Mesendoderm (in vitro differentiated cells): Measurements from ENCODE around the gene ZC2HC1B. TPM values are rescaled to one million over a fixed set of nuclear protein-coding genes. Genes with fewer than 3 reads are reported as not detected.
A peak's percentile ranks its signal among the peaks of the same experiment; 100 is the strongest.

Experiments used
- DNase-seq: peaks from one replicate; pipeline ENCODE4 v3.0.0; 2013
- H2AK5ac ChIP-seq: 2 replicates; pipeline ENCODE4 v1.6.1; 2013; ENCODE audit warnings: low read length, inconsistent platforms
- H2BK120ac ChIP-seq: 2 replicates; pipeline ENCODE4 v1.6.1; 2013; ENCODE audit warnings: low read depth, mild to moderate bottlenecking, low read length, moderate library complexity, mixed read lengths
- H2BK15ac ChIP-seq: replicated peaks from 2 replicates; pipeline ENCODE4 v1.6.1; 2013; ENCODE audit warnings: low read depth, mild to moderate bottlenecking, moderate library complexity
- H2BK5ac ChIP-seq: 2 replicates; pipeline ENCODE4 v1.6.1; 2013; ENCODE audit warnings: low read length, inconsistent platforms
- H3K18ac ChIP-seq: 2 replicates; pipeline ENCODE4 v1.6.1; 2013; ENCODE audit warnings: mild to moderate bottlenecking, low read length, mixed read lengths
- H3K23ac ChIP-seq: one replicate; pipeline ENCODE4 v1.6.1; 2013; ENCODE audit warnings: low read length
- H3K27ac ChIP-seq: 2 replicates; pipeline ENCODE4 v1.5.1; 2013; ENCODE audit warnings: low read depth, mild to moderate bottlenecking, inconsistent platforms, low read length, moderate library complexity
- H3K27me3 ChIP-seq: 2 replicates; pipeline ENCODE4 v1.6.1; 2013; ENCODE audit warnings: low read length, control low read depth, mild to moderate bottlenecking, inconsistent platforms; ENCODE audit not compliant: insufficient read depth, poor library complexity
- H3K36me3 ChIP-seq: 2 replicates; pipeline ENCODE4 v1.6.1; 2013; ENCODE audit warnings: low read length, inconsistent platforms; ENCODE audit not compliant: control insufficient read depth, insufficient read depth
- H3K4ac ChIP-seq: one replicate; pipeline ENCODE4 v1.6.1; 2013; ENCODE audit warnings: low read depth, mild to moderate bottlenecking, low read length, moderate library complexity
- H3K4me1 ChIP-seq: 2 replicates; pipeline ENCODE4 v1.6.1; 2013; ENCODE audit warnings: low read depth, low read length, inconsistent platforms; ENCODE audit not compliant: control insufficient read depth
- H3K4me2 ChIP-seq: 2 replicates; pipeline ENCODE4 v1.6.1; 2013; ENCODE audit warnings: low read length
- H3K4me3 ChIP-seq: 2 replicates; pipeline ENCODE4 v1.5.1; 2013; ENCODE audit warnings: mild to moderate bottlenecking, low read length
- H3K56ac ChIP-seq: one replicate; pipeline ENCODE4 v1.6.1; 2013; ENCODE audit warnings: low read length
- H3K79me1 ChIP-seq: 2 replicates; pipeline ENCODE4 v1.6.1; 2013; ENCODE audit warnings: low read length, inconsistent platforms
- H3K79me2 ChIP-seq: 2 replicates; pipeline ENCODE4 v1.6.1; 2013; ENCODE audit warnings: mild to moderate bottlenecking, low read length; ENCODE audit not compliant: control insufficient read depth, insufficient read depth
- H3K9ac ChIP-seq: 2 replicates; pipeline ENCODE4 v1.6.1; 2013; ENCODE audit warnings: low read length, inconsistent platforms
- H4K5ac ChIP-seq: one replicate; pipeline ENCODE4 v1.6.1; 2013; ENCODE audit warnings: low read length
- H4K8ac ChIP-seq: one replicate; pipeline ENCODE4 v1.6.1; 2013; ENCODE audit warnings: low read depth, mild to moderate bottlenecking, control low read depth, low read length, moderate library complexity
- WGBS: extraction: QIAGEN DNeasy Blood & Tissue Kit; methylation state at CpG from one replicate; pipeline ENCODE4 v1.1.7; 2013; ENCODE audit warnings: low lambda C conversion rate, missing lambda C conversion rate; ENCODE audit not compliant: insufficient coverage; ENCODE audit errors: extremely low coverage; 5-methylcytosine and 5-hydroxymethylcytosine counted together
- polyA plus RNA-seq, 2 experiments: library from polyadenylated mRNA; stranded (reverse); fragments of 200-250 nt; gene quantifications; one replicate each; pipeline ENCODE4 v1.2.3, GENCODE V29; 2013

Gene ZC2HC1B
- not detected for polyA plus RNA-seq (2013, experiment 1 of 2)
- polyA plus RNA-seq (2013, experiment 2 of 2), result not detected

GRCh38 chr6:143864234-143864633 lies at the start of gene ZC2HC1B:
ZC2HC1B (plus strand) TSS chr6:143864474; CDS start chr6:143864540, 66 bp downstream.
- no peak within 1 kb of the TSS for H2AK5ac ChIP-seq
- no CpG with 5 or more reads among the region's 1 CpG for whole genome bisulfite sequencing
- H3K4me2 ChIP-seq, result no peak within 1 kb of the TSS
- H3K79me2 ChIP-seq, result no peaks in the 10 kb centered on the region
- H3K56ac ChIP-seq, result no peak within 1 kb of the TSS
- no peak for DNase-seq
- no peaks in the 10 kb centered on the region for H3K79me1 ChIP-seq
- H3K27me3 ChIP-seq, result no peaks in the 10 kb centered on the region
- H3K23ac ChIP-seq, result no peak within 1 kb of the TSS
- no peak within 1 kb of the TSS for H2BK120ac ChIP-seq
- no peak within 1 kb of the TSS for H3K18ac ChIP-seq
- no peaks in the 10 kb centered on the region for H3K4me1 ChIP-seq
- H3K27ac ChIP-seq, result no peak within 1 kb of the TSS
- H3K4ac ChIP-seq, result no peak within 1 kb of the TSS
- peaks cover 2% of the 10 kb centered on the region for H3K36me3 ChIP-seq
- no peak within 1 kb of the TSS for H2BK15ac ChIP-seq
- no peak within 1 kb of the TSS for H4K5ac ChIP-seq
- H3K9ac ChIP-seq, result no peak within 1 kb of the TSS
- H3K4me3 ChIP-seq, result no peak within 1 kb of the TSS
- H2BK5ac ChIP-seq, result no peak within 1 kb of the TSS
- no peak within 1 kb of the TSS for H4K8ac ChIP-seq

- H2BK5ac ChIP-seq, result no peak overlapping the region
- DNase-seq, result no peak
- no peak overlapping the region for H3K4ac ChIP-seq
- no peak overlapping the region for H4K8ac ChIP-seq
- no peak overlapping the region for H2BK15ac ChIP-seq
- no peak overlapping the region for H3K18ac ChIP-seq
- H2BK120ac ChIP-seq, result no peak overlapping the region
- H3K27me3 ChIP-seq, result no peaks in the 10 kb centered on the region
- no peak overlapping the region for H4K5ac ChIP-seq
- H3K56ac ChIP-seq, result no peak overlapping the region
- no peak overlapping the region for H3K9ac ChIP-seq
- H3K4me1 ChIP-seq, result no peaks in the 10 kb centered on the region
- no peaks in the 10 kb centered on the region for H3K36me3 ChIP-seq
- no peaks in the 10 kb centered on the region for H3K79me1 ChIP-seq
- no peak overlapping the region for H3K23ac ChIP-seq
- no peak overlapping the region for H2AK5ac ChIP-seq
- H3K4me2 ChIP-seq, result no peak overlapping the region
- no peak overlapping the region for H3K27ac ChIP-seq
- H3K79me2 ChIP-seq, result no peaks in the 10 kb centered on the region
- H3K4me3 ChIP-seq, result no peak overlapping the region
Observed at GRCh38 chr6:143817621-143818020, 46.7 kb upstream of the ZC2HC1B start.

GRCh38 chr6:143821359-143821758 lies 42.9 kb upstream of the ZC2HC1B start:
- Histone ChIP-seq H2AK5ac (no peak overlapping the region), H3K56ac (no peak overlapping the region), H2BK15ac (no peak overlapping the region), H3K27me3 (no peaks in the 10 kb centered on the region), H3K79me1 (no peaks in the 10 kb centered on the region), H3K9ac (no peak overlapping the region), H3K4me3 (no peak overlapping the region), H3K23ac (no peak overlapping the region), H3K4me2 (no peak overlapping the region), H4K5ac (no peak overlapping the region), H3K4me1 (no peaks in the 10 kb centered on the region), H2BK5ac (no peak overlapping the region), H3K4ac (no peak overlapping the region), H3K79me2 (no peaks in the 10 kb centered on the region), H3K36me3 (no peaks in the 10 kb centered on the region), H3K27ac (no peak overlapping the region), H3K18ac (no peak overlapping the region), H4K8ac (no peak overlapping the region), H2BK120ac (no peak overlapping the region)
- DNase-seq, result no peak
- no CpG with 5 or more reads among the region's 6 CpGs for WGBS

- no CpG with 5 or more reads among the region's 3 CpGs for WGBS
- no peak overlapping the region for H3K18ac ChIP-seq
- H3K56ac ChIP-seq, result no peak overlapping the region
- H3K9ac ChIP-seq, result no peak overlapping the region
- no peak overlapping the region for H4K5ac ChIP-seq
- no peaks in the 10 kb centered on the region for H3K27me3 ChIP-seq
- H3K4me3 ChIP-seq, result no peak overlapping the region
- no peak overlapping the region for H3K23ac ChIP-seq
- H2AK5ac ChIP-seq, result no peak overlapping the region
- H3K79me1 ChIP-seq, result no peaks in the 10 kb centered on the region
- H3K79me2 ChIP-seq, result no peaks in the 10 kb centered on the region
- no peak overlapping the region for H4K8ac ChIP-seq
- H3K4me2 ChIP-seq, result no peak overlapping the region
- no peaks in the 10 kb centered on the region for H3K4me1 ChIP-seq
- no peak overlapping the region for H2BK120ac ChIP-seq
- H3K27ac ChIP-seq, result no peak overlapping the region
- H2BK5ac ChIP-seq, result no peak overlapping the region
- H3K4ac ChIP-seq, result no peak overlapping the region
- peak; percentile 48 for DNase-seq
- no peaks in the 10 kb centered on the region for H3K36me3 ChIP-seq
- H2BK15ac ChIP-seq, result no peak overlapping the region
Observed at GRCh38 chr6:143822584-143823024, 41.7 kb upstream of the ZC2HC1B start.

- Histone ChIP-seq H3K27me3 (no peaks in the 10 kb centered on the region), H3K4ac (no peak overlapping the region), H2BK15ac (no peak overlapping the region), H2BK120ac (no peak overlapping the region), H3K36me3 (no peaks in the 10 kb centered on the region), H3K27ac (no peak overlapping the region), H3K9ac (no peak overlapping the region), H3K4me3 (no peak overlapping the region), H4K5ac (no peak overlapping the region), H2BK5ac (no peak overlapping the region), H3K4me2 (no peak overlapping the region), H4K8ac (no peak overlapping the region), H2AK5ac (no peak overlapping the region), H3K4me1 (no peaks in the 10 kb centered on the region), H3K18ac (no peak overlapping the region), H3K79me1 (no peaks in the 10 kb centered on the region), H3K79me2 (no peaks in the 10 kb centered on the region), H3K23ac (no peak overlapping the region), H3K56ac (no peak overlapping the region)
- no CpG with 5 or more reads among the region's 6 CpGs for WGBS
- no peak for DNase-seq
Observed at GRCh38 chr6:143823548-143823947, 40.7 kb upstream of the ZC2HC1B start.

GRCh38 chr6:143828572-143828971 lies 35.7 kb upstream of the ZC2HC1B start:
- no peak overlapping the region for H4K8ac ChIP-seq
- H3K79me2 ChIP-seq, result no peaks in the 10 kb centered on the region
- H3K18ac ChIP-seq, result no peak overlapping the region
- H2AK5ac ChIP-seq, result no peak overlapping the region
- H3K23ac ChIP-seq, result no peak overlapping the region
- H3K56ac ChIP-seq, result no peak overlapping the region
- DNase-seq, result no peak
- no peak overlapping the region for H3K4me2 ChIP-seq
- no peaks in the 10 kb centered on the region for H3K27me3 ChIP-seq
- no peak overlapping the region for H2BK5ac ChIP-seq
- no peak overlapping the region for H3K4ac ChIP-seq
- H2BK15ac ChIP-seq, result no peak overlapping the region
- H3K36me3 ChIP-seq, result no peaks in the 10 kb centered on the region
- H3K4me1 ChIP-seq, result no peaks in the 10 kb centered on the region
- H3K9ac ChIP-seq, result no peak overlapping the region
- no peak overlapping the region for H4K5ac ChIP-seq
- no peak overlapping the region for H2BK120ac ChIP-seq
- H3K4me3 ChIP-seq, result no peak overlapping the region
- H3K79me1 ChIP-seq, result no peaks in the 10 kb centered on the region
- no peak overlapping the region for H3K27ac ChIP-seq
